Measurements from ENCODE around the gene CDRT15. TPM values are rescaled to one million over a fixed set of nuclear protein-coding genes. Genes with fewer than 3 reads are reported as not detected.

CDRT15 gene
- total and polyA plus RNA-seq, 8 donors: not detected

DNA sequence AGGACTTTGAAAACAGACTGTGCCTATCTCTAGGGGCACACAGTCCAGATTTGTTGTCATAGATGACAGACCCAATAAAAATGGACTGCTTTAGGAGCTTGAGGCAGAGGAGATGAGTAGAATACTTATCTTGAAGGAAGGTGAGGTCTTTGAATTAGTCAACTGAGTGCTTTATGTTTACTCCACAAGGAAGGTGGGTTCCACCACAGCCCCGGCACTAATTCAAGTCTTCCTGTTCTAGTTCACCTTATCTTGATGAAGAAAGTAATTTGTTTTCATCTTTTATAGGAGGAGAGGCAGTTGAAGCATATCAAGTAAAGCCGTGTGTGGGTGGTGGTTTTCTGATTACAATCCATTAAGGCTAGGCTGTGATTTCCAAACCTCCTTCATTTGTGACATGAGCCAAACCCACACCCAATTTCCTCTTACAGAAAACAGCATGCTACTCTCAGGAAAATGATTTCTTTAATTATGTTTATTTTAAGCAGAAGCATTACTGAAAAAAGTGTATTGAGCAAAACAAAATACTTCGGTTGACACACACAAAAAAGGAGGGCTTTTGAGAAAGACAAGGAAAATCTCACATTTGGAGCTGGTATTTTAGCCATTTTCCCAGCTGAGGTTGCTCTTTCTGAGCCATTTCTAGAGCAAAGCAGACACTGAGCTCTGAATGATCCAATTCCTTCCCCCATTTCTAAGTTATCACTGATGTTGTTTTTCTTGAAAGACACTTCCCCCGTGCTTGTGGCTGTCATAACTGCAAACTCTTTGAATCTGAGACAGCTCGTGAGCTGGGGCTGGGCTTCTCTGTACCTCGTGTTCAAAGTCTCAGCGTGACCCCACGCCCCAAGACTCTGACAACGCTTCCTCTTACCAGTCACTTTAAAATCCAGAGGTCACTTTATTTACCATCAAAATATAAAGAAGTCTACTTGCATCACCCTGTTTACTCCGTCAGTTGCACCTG is 35.4 kb downstream of the CDRT15 start:
- peak overlapping the region in 2 of 4 donors; percentile 3 to 27 for H3K27ac ChIP-seq
- no peak overlapping the region for H3K4me3 ChIP-seq
- FAIRE-seq (no peak), DNase-seq (no peak), ATAC-seq (peak in 1 of 4 donors; percentile 6)
- intact Hi-C loops (cut with DNase I): no loop called here
- TF ChIP-seq, protein P1, sequence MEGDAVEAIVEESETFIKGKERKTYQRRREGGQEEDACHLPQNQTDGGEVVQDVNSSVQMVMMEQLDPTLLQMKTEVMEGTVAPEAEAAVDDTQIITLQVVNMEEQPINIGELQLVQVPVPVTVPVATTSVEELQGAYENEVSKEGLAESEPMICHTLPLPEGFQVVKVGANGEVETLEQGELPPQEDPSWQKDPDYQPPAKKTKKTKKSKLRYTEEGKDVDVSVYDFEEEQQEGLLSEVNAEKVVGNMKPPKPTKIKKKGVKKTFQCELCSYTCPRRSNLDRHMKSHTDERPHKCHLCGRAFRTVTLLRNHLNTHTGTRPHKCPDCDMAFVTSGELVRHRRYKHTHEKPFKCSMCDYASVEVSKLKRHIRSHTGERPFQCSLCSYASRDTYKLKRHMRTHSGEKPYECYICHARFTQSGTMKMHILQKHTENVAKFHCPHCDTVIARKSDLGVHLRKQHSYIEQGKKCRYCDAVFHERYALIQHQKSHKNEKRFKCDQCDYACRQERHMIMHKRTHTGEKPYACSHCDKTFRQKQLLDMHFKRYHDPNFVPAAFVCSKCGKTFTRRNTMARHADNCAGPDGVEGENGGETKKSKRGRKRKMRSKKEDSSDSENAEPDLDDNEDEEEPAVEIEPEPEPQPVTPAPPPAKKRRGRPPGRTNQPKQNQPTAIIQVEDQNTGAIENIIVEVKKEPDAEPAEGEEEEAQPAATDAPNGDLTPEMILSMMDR (IDR thresholded peaks at IDR 0.05): no peak
- no peaks in the 10 kb centered on the region for H3K9me3 ChIP-seq
- peaks cover 0 to under 1% (median 0%) of the 10 kb centered on the region in 3 donors for H3K4me1 ChIP-seq
- no peaks in the 10 kb centered on the region for H3K36me3 ChIP-seq
- WGBS, 2 donors: 63 to 68% methylated on average over 10 of the region's 10 CpGs
- H3K27me3 ChIP-seq: no peaks in the 10 kb centered on the region

DNA sequence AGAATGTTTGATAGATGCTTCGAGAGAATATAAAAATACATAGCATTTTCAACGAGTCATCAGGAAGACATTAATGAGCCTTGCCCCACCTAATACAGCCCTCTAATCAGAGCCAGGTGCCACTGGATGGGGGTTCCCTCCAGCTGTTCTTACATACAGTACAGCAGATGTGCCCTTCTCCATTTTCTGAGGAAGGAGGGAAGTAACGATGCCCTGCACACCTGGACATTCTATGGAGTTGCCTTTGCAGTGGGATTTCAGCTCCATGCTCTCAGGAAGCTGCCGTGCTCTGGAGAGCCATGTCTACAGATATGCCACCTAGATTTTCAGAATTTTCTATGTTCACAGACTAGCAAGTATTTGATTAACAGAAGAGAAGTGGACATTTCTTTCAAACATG is 36.3 kb downstream of the CDRT15 start:
- Histone ChIP-seq H3K27me3 (no peaks in the 10 kb centered on the region), H3K4me1 (no peaks in the 10 kb centered on the region), H3K27ac (no peak overlapping the region), H3K9me3 (no peaks in the 10 kb centered on the region), H3K36me3 (no peaks in the 10 kb centered on the region), H3K4me3 (no peak overlapping the region)
- intact Hi-C loops (cut with DNase I): no loop called here
- DNase-seq (no peak), FAIRE-seq (no peak), ATAC-seq (no peak)
- TF ChIP-seq, protein P1 (IDR thresholded peaks at IDR 0.05): no peak
- 90 to 95% methylated on average over 4 of the region's 4 CpGs for WGBS, 2 donors

DNA sequence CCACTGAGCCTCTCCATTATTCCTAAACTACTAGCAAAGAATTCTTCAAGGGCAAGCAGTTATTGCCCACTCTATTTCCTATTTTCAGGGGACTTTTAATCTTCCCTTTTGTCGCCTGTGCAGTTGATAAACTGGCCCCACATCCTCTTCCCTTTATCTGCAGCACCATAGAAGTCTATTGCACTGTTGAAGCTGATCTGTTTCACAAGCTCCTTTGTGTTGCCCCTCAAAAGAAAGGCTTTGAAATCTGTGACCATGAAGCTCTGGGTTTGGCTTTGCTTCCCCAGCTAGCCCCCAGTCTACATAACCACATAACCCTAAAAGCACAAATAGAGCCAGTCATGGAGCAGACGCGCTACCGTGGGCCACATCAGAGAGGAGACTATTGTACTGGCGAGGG is 37.1 kb downstream of the CDRT15 start:
- WGBS, 2 donors: 95 to 96% methylated on average over 5 of the region's 5 CpGs
- Histone ChIP-seq H3K4me1 (no peaks in the 10 kb centered on the region), H3K4me3 (no peak overlapping the region), H3K9me3 (no peaks in the 10 kb centered on the region), H3K27ac (no peak overlapping the region), H3K36me3 (no peaks in the 10 kb centered on the region), H3K27me3 (no peaks in the 10 kb centered on the region)
- intact Hi-C loops (cut with DNase I): no loop called here
- DNase-seq (no peak), ATAC-seq (no peak), FAIRE-seq (no peak)
- TF ChIP-seq, protein P1 (IDR thresholded peaks at IDR 0.05): no peak

GRCh38 chr17:14198575-14198974 is 38.1 kb downstream of the CDRT15 start:
- TF ChIP-seq, protein P1 (IDR thresholded peaks at IDR 0.05): no peak
- Histone ChIP-seq H3K4me1 (no peaks in the 10 kb centered on the region), H3K27me3 (no peaks in the 10 kb centered on the region), H3K36me3 (no peaks in the 10 kb centered on the region), H3K9me3 (no peaks in the 10 kb centered on the region), H3K27ac (peak overlapping the region in 2 of 4 donors; percentile 30 to 42), H3K4me3 (no peak overlapping the region)
- DNase-seq (no peak), FAIRE-seq (no peak), ATAC-seq (peak in 3 of 4 donors; percentile 32 to 64 (median 52))
- 70 to 71% methylated on average over 4 of the region's 4 CpGs for WGBS, 2 donors
- intact Hi-C loops (cut with DNase I): no loop called here

- no peaks in the 10 kb centered on the region for H3K4me1 ChIP-seq
- no peaks in the 10 kb centered on the region for H3K27me3 ChIP-seq
- peak overlapping the region; percentile 22 to 45 (median 36) for H3K27ac ChIP-seq
- no peaks in the 10 kb centered on the region for H3K36me3 ChIP-seq
- no peak overlapping the region for H3K4me3 ChIP-seq
- FAIRE-seq: no peak
- H3K9me3 ChIP-seq: no peaks in the 10 kb centered on the region
- ATAC-seq: peak; percentile 58 to 80 (median 70)
- WGBS, 2 donors: 63 to 66% methylated on average over 6 of the region's 6 CpGs
- intact Hi-C loops (cut with DNase I): no loop called here
- TF ChIP-seq, protein P1 (IDR thresholded peaks at IDR 0.05): no peak
- DNase-seq: peak in 4 of 6 donors; percentile 16 to 50 (median 34)
Measured at GRCh38 chr17:14198013-14198412, 38.6 kb downstream of the CDRT15 start.
